Amniotic stem cell (primary cell): ENCODE data around the gene VWA1.
"Not testable (repeated sequence)": the region's sequence is repeated elsewhere in the genome, so short reads cannot be mapped to it uniquely, and the experiment has no call there.

Experiments
- DNase-seq: peaks from one replicate; lab custom pipeline; 2025; lab: John Stamatoyannopoulos, UW

VWA1 gene

DNA sequence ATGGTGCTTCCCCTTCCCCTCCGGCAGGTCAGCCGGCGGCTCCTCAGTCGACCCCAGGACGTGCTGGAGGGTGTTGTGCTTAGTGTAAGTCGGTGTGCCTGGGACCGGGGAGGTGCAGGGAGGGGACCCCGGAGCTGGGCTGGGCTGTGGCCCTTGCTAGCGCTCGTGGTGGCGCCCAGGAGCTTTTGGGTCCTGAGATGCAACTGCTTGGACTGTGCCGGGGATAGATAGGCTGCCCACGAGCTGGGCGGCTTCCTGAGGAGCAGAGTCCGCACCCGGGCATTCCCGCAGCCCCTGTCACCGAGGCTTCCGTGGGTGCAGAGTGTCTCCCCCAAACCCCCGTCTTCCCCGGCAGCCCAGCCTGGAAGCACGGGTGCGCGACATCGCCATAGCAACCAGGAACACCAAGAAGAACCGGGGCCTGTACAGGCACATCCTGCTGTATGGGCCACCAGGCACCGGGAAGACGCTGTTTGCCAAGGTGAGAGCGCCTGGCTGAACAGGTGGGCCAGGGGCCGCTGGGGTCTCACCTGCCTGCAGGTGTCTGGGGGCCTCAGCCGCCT lies 50.3 kb downstream of the VWA1 start:
- not testable (repeated sequence) for DNase-seq

DNA sequence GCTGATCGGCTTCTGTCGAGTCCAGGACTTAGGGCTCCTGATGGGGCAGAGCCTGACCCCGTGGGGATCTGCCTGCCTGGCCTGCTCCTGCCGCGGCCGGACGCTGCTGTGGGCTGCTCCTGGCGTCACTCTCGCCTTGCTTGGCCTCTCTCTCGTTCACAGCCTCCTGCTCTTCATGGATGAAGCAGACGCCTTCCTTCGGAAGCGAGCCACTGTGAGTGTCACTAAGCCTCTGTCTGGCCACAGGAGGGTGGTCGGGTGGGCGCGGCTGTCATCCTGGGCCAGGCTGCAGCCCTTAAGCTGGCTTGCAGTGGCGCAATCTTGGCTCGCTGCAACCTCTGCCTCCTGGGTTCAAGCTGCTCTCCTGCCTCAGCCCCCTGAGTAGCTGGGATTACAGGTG lies 52.2 kb downstream of the VWA1 start:
- no peak for DNase-seq

DNA sequence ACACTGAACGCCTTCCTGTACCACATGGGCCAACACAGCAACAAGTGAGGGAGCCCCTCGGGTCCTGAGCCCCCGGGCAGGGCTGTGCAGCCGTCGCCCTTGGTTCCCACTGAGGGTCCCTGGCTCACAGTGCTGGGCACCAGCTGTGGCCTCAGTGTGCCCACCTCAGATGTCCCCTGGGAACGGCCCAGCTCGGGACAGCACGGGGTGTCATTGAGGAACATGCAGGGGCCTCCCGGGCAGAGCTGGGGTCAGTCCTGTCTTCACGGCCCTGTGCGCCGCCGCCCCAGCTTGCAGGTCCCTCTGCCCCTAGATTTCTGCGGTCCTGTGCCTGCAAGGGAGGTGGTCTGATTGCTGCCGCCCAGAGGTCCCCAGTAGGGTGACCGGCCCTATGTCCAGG lies 53.7 kb downstream of the VWA1 start:
- no peak for DNase-seq

DNA sequence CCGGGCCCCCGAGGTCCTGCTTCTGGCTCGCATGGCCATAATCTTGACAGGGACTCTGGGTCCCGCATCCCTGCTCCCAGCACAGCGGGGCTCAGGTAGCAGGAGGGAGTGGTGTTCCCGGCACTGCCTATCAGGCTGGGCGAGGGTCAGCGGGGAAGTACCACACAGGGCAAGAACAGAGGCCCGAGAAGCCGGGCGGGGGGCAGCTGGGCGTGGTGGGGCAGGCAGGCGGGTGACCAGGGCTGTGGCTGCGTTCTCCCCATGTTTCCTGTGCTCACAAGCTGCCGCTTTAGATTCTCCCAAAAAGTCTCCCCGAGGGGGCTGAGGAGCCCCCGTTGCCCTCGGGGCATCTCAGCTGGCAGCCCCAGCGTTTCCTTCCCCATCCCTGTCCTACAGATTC lies 54.4 kb downstream of the VWA1 start:
- DNase-seq, result no peak

DNA sequence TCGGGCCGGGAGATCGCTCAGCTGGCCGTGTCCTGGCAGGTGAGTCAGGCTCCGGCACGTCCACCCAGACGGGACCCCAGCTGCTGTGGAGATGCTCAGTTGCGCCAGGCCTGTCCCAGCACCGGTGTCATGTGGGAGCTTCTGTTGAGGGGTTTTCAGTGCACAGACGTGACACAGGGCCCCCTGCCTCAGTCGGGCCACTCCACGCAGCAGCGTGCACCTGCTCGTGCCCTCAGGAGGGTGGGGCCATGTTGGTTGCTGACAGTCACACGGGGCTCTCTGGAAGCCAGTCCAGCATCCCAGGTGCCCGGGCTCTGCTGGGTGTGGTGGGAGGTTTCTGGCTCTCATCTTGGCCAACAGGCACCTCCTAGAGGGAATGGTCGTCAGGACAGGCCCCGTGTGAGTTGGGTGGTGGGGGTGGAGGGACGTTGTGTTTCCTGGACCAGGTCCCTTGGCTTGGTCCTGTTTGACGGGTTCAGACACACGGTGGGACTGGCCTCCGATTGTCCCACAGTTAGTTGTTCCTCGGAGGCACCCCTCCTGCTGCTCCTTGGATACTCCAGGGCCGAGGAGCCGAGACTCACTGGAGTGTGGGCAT lies 55.2 kb downstream of the VWA1 start:
- DNase-seq, result no peak

DNA sequence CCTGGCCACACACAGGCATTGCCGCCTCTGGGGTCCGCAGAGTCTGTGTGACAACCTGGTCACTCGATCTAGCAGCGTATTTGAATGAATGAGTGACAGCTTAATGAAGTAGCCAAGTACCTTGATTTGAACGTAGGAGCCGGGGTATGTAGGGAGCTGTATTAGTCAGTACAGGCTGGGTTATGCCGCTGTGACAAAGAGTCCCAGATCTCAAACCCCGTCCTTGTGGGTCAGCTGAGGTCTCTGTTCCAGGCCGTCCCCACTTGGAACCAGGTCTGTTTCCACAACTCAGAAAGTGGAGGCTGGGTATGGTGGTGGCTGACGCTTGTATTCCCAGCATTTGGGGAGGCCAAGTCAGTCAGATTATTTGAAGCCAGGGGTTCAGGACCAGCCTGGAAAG lies 56.1 kb downstream of the VWA1 start:
- no peak for DNase-seq
